ENCODE data around the gene CFAP61. TPM values are rescaled to one million over a fixed set of nuclear protein-coding genes. Genes with fewer than 3 reads are reported as not detected.
"Not testable (repeated sequence)": the region's sequence is repeated elsewhere in the genome, so short reads cannot be mapped to it uniquely, and the experiment has no call there.

Gene CFAP61
- total RNA-seq, 1 donor from 2014 or later = 2.0 TPM

- DNase-seq (ENCODE audit: low read depth) = no peak
Observed at GRCh38 chr20:20209684-20210083, 157.4 kb downstream of the CFAP61 start.

DNA sequence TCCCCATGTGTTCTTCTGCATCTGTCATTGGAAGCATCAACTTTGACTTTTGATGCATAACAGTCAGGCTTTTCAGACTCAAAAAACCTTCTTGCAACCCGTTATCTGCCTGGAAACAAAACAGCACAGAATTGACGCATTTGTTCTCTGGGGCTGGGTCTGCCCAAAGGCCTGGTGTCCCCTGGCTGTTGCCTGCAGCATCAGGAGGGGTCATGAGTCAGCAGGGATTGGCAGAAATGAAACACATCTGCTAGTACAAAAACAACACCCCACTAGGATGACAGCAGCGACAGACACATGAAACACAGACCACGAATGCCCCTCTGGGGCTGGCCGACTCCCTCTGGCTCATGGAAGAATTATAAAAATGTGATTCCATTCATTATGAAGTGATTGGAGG, 158.0 kb downstream of the CFAP61 start:
- no peak for DNase-seq (ENCODE audit: low read depth)

DNA sequence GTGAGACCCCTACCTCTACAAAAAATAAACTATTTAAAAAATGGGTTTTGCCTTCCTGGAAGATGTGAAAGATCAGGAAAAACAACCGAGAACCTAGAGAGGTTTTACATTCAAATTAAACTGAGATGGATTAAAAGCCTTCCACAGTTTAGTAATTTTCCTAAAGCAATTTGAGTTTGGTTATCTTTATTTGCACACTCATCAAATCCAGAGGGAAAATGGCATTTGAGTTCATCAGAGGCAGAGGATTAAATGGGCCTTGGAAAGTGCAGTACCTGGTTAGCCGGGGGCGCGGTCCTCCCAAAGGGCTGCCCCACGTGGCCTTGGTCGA, 158.6 kb downstream of the CFAP61 start:
- DNase-seq (ENCODE audit: low read depth) = no peak

GRCh38 chr20:20211274-20211987, 159.1 kb downstream of the CFAP61 start:
- DNase-seq (ENCODE audit: low read depth) = peak; percentile 82

- DNase-seq (ENCODE audit: low read depth) = no peak
Observed at GRCh38 chr20:20211988-20212518, 159.7 kb downstream of the CFAP61 start.

DNA sequence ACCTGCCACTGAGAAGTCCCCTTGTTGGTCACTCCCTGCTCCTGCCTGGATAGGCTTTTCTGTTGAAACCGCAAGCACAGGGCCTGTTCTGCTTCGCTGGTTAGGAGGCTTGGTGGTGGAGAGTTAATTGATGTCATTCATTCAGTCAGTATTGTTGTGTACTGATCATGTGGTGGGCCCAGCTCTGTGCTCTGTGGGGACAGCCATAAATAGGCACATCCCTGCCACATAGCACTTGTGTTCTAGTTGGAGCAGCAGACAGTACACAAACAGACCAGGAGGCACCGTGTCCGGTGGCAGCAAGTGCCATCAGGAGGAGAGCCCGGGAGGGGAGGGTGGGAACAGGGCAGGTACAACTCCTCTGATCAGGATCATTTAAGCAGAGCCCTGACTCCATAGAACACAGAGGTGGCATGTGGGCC, 160.4 kb downstream of the CFAP61 start:
- DNase-seq (ENCODE audit: low read depth) = peak; percentile 61

- no peak for DNase-seq (ENCODE audit: low read depth)
Observed at GRCh38 chr20:20213526-20214121, 161.3 kb downstream of the CFAP61 start.

- no peak for DNase-seq (ENCODE audit: low read depth)
Observed at GRCh38 chr20:20214757-20215275, 162.5 kb downstream of the CFAP61 start.

DNA sequence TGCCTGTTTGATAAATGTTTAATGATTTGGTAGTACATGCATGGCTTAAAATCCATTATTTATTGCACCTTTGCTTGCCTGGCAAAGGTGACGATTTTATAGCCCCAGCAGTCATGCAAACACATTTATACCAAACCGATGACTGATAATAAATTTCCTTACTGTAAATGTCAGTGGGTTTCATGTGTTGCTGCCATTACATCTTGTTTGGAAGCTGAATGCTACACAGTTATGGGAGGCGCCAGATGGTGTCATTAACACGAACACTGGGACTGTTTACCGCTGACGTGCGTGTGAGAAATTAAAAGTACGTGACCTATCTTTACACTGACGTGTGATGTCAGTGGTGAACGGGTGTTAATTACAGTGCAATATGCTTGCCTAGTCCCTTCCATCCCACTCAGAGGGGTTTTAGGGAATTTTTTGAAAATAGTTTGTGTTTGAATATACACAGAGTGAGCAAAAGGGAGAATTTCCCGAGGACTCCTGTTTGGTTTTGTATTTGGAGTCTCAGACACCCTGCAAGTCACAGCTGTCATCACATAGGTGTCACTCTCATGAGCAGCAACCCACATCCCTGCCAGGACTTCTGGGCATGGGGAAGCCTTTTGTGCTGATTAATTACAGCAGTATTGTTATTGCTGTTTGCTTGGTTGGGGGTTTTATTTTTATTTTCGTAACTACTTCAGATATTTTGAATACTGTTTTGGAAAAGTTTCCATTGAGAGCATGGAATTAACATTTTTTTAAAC, 163.8 kb downstream of the CFAP61 start:
- no peak for DNase-seq (ENCODE audit: low read depth)

- no peak for DNase-seq (ENCODE audit: low read depth)
Observed at GRCh38 chr20:20216941-20217340, 164.6 kb downstream of the CFAP61 start.

GRCh38 chr20:20217621-20218020, 165.3 kb downstream of the CFAP61 start:
- DNase-seq (ENCODE audit: low read depth) = no peak

GRCh38 chr20:20218106-20218505, 165.8 kb downstream of the CFAP61 start:
- DNase-seq (ENCODE audit: low read depth) = not testable (repeated sequence)

- DNase-seq (ENCODE audit: low read depth) = no peak
Observed at GRCh38 chr20:20219016-20219415, 166.7 kb downstream of the CFAP61 start.

GRCh38 chr20:20220134-20220533, 167.8 kb downstream of the CFAP61 start:
- DNase-seq (ENCODE audit: low read depth) = no peak

GRCh38 chr20:20223981-20224380, 171.6 kb downstream of the CFAP61 start:
- no peak for DNase-seq (ENCODE audit: low read depth)

- no peak for DNase-seq (ENCODE audit: low read depth)
Observed at GRCh38 chr20:20224806-20225205, 172.5 kb downstream of the CFAP61 start.

DNA sequence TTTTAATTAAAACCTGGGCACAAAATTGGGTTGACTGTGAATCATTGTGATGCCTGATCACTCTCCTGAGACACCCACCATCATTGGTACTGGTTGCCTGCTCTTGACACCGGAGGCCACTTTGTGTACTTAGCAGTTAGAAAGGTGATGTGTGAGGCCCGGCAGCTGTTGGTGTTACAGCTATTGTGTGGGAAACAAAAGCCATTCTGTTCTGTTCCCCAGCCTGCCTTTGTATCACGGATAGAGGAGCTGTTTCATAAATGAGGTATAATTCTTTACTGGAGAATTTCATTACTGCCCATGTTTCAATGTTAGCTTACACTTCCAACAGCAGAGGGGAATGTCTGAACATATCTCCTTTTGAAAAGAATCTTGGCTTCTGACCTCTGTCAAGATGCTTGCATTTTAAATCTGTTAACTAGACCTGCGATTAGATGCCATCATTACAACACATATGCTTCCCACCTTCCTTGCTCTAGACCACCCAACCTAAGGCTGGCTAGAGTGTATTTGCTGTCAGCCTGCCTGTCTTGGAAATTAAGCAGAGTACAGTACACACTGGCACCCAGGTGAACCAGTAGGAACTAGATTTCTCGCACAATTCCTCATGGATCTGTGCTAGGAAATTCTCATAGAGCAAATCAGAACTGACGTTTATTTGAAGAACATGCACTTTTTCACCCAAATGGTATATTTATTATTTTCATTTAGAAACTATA, 173.2 kb downstream of the CFAP61 start:
- no peak for DNase-seq (ENCODE audit: low read depth)

DNA sequence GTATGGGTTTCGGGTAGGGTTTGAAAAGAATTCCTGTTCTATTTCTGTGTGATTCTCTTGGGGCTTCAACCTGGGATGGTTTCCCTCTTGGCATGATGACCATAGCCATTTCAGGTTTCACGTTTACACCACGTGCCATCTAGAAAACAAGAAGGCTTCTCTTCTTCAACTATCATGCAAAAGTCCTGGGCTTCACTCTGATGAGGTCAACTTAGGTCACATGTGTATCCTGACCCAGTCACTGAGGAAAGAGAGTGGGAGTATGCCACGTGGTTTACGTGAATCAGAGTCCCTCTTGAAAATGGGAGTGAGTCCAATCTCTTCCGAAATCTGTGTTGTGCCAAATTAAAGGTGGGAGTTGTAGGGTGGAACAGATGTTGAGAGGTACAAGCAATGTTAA, 174.2 kb downstream of the CFAP61 start:
- DNase-seq (ENCODE audit: low read depth) = no peak

GRCh38 chr20:20227013-20227571, 174.8 kb downstream of the CFAP61 start:
- no peak for DNase-seq (ENCODE audit: low read depth)

- no peak for DNase-seq (ENCODE audit: low read depth)
Observed at GRCh38 chr20:20228351-20228750, 176.0 kb downstream of the CFAP61 start.

GRCh38 chr20:20229595-20229994, 177.3 kb downstream of the CFAP61 start:
- peak; percentile 30 for DNase-seq (ENCODE audit: low read depth)

DNA sequence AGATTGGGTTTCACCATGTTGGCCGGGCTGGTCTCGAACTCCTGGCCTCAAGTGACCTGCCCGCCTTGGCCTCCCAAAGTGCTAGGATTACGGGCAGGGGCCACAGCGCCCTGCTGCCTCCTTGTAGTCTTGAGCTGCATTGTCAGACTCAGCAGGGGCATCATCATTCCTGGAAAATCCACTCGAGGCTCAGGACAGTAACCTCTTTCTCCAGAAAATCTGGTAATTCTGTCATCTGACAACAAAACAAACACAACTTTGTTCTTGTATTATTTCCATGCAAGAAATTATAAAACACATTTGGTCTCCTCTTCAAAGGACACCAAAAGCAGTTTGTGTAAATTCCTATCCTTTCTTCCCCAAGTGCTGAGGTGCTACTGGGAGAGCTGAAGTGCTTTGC, 178.4 kb downstream of the CFAP61 start:
- no peak for DNase-seq (ENCODE audit: low read depth)

All from renal cortical epithelial cell (primary cell).